Stomach (tissue), 9 donors: ENCODE results near the gene GDF9. TPM values are rescaled to one million over a fixed set of nuclear protein-coding genes. Genes with fewer than 3 reads are reported as not detected.

Source experiments
- DNase-seq, 2 donors: peaks; one replicate each; pipeline versions ENCODE4 v3.0.0 to v3.0.0-alpha.2; 2013 to 2019
- H3K27ac ChIP-seq, 5 donors: fragments of 200-600 bp in 4 of 5; sonication (generic) in 4 of 5; one replicate each; pipeline ENCODE4 v1.5.1; 2013 to 2019; ENCODE audit warnings: mild to moderate bottlenecking in 1 of 5, moderate library complexity in 1 of 5
- H3K27me3 ChIP-seq, 3 donors: fragments of 200-600 bp; sonication (generic); one replicate each; pipeline ENCODE4 v1.5.1; 2017 to 2019; ENCODE audit warnings: mixed run types in 1 of 3
- H3K36me3 ChIP-seq, 4 donors: fragments of 200-600 bp; sonication (generic); 1 replicate in 3 of 4; 2 replicates in 1 of 4; pipeline ENCODE4 v1.5.1; 2016 to 2019
- H3K4me1 ChIP-seq, 4 donors: fragments of 200-600 bp; sonication (generic); one replicate each; pipeline ENCODE4 v1.5.1; 2016 to 2019
- H3K4me3 ChIP-seq, 4 donors: fragments of 200-600 bp; sonication (generic) in 3 of 4; one replicate each; pipeline ENCODE4 v1.5.1; 2016 to 2019; ENCODE audit warnings: mild to moderate bottlenecking in 1 of 4
- H3K9me3 ChIP-seq, 4 donors: fragments of 200-600 bp; sonication (generic); one replicate each; pipeline ENCODE4 v1.5.1; 2016 to 2019
- CTCF ChIP-seq, 7 experiments: fragments of 450-650 bp in 4 of 7; fragments of 200-600 bp in 3 of 7; sonication (generic) in 3 of 7; IDR thresholded peaks; one replicate each; pipeline ENCODE4 v1.5.1; 2016 to 2019; ENCODE audit warnings: antibody characterized with exemption in 7 of 7, control low read depth in 2 of 7, mild to moderate bottlenecking in 1 of 7
- EP300 ChIP-seq: sonication (generic); formaldehyde crosslinking; IDR thresholded peaks from one replicate; pipeline ENCODE4 v1.6.1; 2017; ENCODE audit warnings: antibody characterized with exemption
- POLR2A ChIP-seq, 4 donors: fragments of 450-650 bp; IDR thresholded peaks; one replicate each; pipeline ENCODE4 v1.6.1; 2016; ENCODE audit warnings: antibody characterized with exemption in 4 of 4, control low read depth in 2 of 4, mild to moderate bottlenecking in 1 of 4, moderate library complexity in 1 of 4
- POLR2AphosphoS5 ChIP-seq, 3 donors: sonication (generic); formaldehyde crosslinking; IDR thresholded peaks; one replicate each; pipeline ENCODE4 v1.6.1; 2016; ENCODE audit warnings: antibody characterized with exemption in 3 of 3
- WGBS, 5 donors: extraction: QIAGEN DNeasy Blood & Tissue Kit in 3 of 5; methylation state at CpG; one replicate each; pipeline versions ENCODE4 v1.1.5 to v1.1.7; 2013 to 2018; 5-methylcytosine and 5-hydroxymethylcytosine counted together
- intact Hi-C: fragments of 100-400 bp; cut with DNase I; formaldehyde crosslinking; loops from one replicate; pipeline ENCODE4 v1.15.1; 2023; ENCODE audit warnings: low total_unique reads
- polyA plus RNA-seq, 3 donors: library from polyadenylated mRNA; stranded (reverse); fragments of 200-250 nt; gene quantifications; one replicate each; pipeline ENCODE4 v1.2.3, GENCODE V29; 2013
- total RNA-seq, 5 donors: library from RNA; depleted of rRNA; stranded (reverse); fragments of >200 nt; gene quantifications; one replicate each; pipeline versions ENCODE4 v1.1.0 to v1.2.3, GENCODE V29; 2014 to 2016
- donor health status: healthy with polysubstance abuse.
- donor health status: Bipolar disorder and iron deficiency.
- donor health status: healthy.

Gene GDF9
- total and polyA plus RNA-seq, 8 donors: 0.25 to 4.4 (median 1.1) TPM; not detected in 4

- H3K36me3 ChIP-seq: peaks cover 21 to 84% (median 79%) of the 10 kb centered on the region in 4 donors
- no peaks in the 10 kb centered on the region for H3K9me3 ChIP-seq
- TF ChIP-seq POLR2AphosphoS5 (IDR thresholded peaks at IDR 0.05): peak in 1 of 3 donors; percentile 6
- TF ChIP-seq EP300: no peak
- no peak for TF ChIP-seq POLR2A (IDR thresholded peaks at IDR 0.05)
- TF ChIP-seq CTCF (IDR thresholded peaks at IDR 0.05): no peak
- peak; percentile 40 to 76 for DNase-seq
- intact Hi-C loops: no loop called here
- H3K27me3 ChIP-seq: no peaks in the 10 kb centered on the region
- WGBS, 5 donors: 38 to 51% (median 45%) methylated on average over 3 of the region's 3 CpGs
- H3K4me3 ChIP-seq: no peak overlapping the region
- H3K4me1 ChIP-seq: peaks cover 6 to 33% (median 16%) of the 10 kb centered on the region in 4 donors
- H3K27ac ChIP-seq: peak overlapping the region in 2 of 5 donors; percentile 42 to 48
Measured at GRCh38 chr5:132877938-132878337, 11.7 kb upstream of the GDF9 start.

DNA sequence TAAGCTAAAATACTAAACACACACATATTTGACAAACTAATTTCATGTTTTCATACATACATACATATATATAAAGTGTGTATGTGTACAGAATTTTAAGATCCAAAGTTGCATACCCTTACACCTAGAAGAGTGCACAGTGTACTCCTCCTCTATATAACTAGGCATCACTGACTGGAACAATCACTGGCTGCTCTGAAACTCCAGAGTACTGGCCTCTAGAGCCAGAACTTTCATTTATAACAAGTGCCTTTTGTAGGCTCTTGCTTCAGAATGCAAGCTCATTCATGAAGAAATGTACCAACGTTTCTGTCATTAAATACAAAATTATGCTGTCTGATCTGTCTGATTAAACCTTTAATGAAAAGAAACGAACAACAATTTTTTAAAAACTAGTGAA, 11.2 kb upstream of the GDF9 start:
- WGBS, 5 donors: 64 to 68% (median 67%) methylated on average over 2 of the region's 2 CpGs
- DNase-seq: no peak
- peaks cover 21 to 81% (median 76%) of the 10 kb centered on the region in 4 donors for H3K36me3 ChIP-seq
- no peaks in the 10 kb centered on the region for H3K27me3 ChIP-seq
- peaks cover 6 to 37% (median 21%) of the 10 kb centered on the region in 4 donors for H3K4me1 ChIP-seq
- no peaks in the 10 kb centered on the region for H3K9me3 ChIP-seq
- TF ChIP-seq POLR2A (IDR thresholded peaks at IDR 0.05) (no peak), POLR2AphosphoS5 (IDR thresholded peaks at IDR 0.05) (no peak), EP300 (no peak), CTCF (IDR thresholded peaks at IDR 0.05) (no peak)
- no peak overlapping the region for H3K4me3 ChIP-seq
- H3K27ac ChIP-seq: no peak overlapping the region
- intact Hi-C loops: no loop called here

GRCh38 chr5:132876020-132876759, 9.9 kb upstream of the GDF9 start:
- Histone ChIP-seq H3K4me3 (no peak overlapping the region), H3K36me3 (peaks cover 12 to 76% (median 71%) of the 10 kb centered on the region in 4 donors), H3K27me3 (no peaks in the 10 kb centered on the region), H3K9me3 (no peaks in the 10 kb centered on the region), H3K27ac (peak overlapping the region in 1 of 5 donors; percentile 7), H3K4me1 (peaks cover 15 to 47% (median 26%) of the 10 kb centered on the region in 4 donors)
- no peak for DNase-seq
- intact Hi-C loops: no loop called here
- TF ChIP-seq CTCF (IDR thresholded peaks at IDR 0.05): no peak
- no peak for TF ChIP-seq EP300
- no peak for TF ChIP-seq POLR2A (IDR thresholded peaks at IDR 0.05)
- no peak for TF ChIP-seq POLR2AphosphoS5 (IDR thresholded peaks at IDR 0.05)
- WGBS, 5 donors: 78 to 96% (median 84%) methylated on average over 1 of the region's 1 CpG

DNA sequence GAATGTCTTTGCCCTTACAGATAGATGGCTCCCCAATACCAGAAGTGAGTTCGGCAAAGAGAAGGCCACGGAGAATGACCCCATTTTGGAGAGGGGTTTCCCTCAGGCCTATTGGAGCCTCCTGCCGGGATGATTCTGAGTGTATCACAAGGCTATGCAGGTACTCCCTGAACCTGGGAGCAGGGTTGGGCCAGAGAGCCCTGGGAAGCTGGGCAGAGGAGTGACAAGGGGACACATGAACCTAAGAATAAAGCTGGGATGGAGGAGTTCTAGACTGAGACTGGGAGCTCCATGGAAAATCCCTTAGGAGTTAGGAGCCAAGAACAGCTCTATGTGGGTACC, 7.6 kb upstream of the GDF9 start:
- Histone ChIP-seq H3K27me3 (no peaks in the 10 kb centered on the region), H3K27ac (peak overlapping the region; percentile 3 to 69 (median 60)), H3K36me3 (peaks cover 10 to 75% (median 69%) of the 10 kb centered on the region in 4 donors), H3K4me3 (no peak overlapping the region), H3K4me1 (peaks cover 15 to 47% (median 29%) of the 10 kb centered on the region in 4 donors), H3K9me3 (no peaks in the 10 kb centered on the region)
- 90 to 96% (median 93%) methylated on average over 3 of the region's 3 CpGs for WGBS, 5 donors
- DNase-seq: no peak
- TF ChIP-seq EP300 (no peak), CTCF (IDR thresholded peaks at IDR 0.05) (no peak), POLR2A (IDR thresholded peaks at IDR 0.05) (no peak), POLR2AphosphoS5 (IDR thresholded peaks at IDR 0.05) (no peak)
- intact Hi-C loops: no loop called here
